Lower leg skin (tissue), 4 donors: ENCODE results near the gene SNRNP200. TPM values are rescaled to one million over a fixed set of nuclear protein-coding genes. Genes with fewer than 3 reads are reported as not detected.
"Not testable (repeated sequence)": the region's sequence is repeated elsewhere in the genome, so short reads cannot be mapped to it uniquely, and the experiment has no call there.

Source experiments
- DNase-seq, 2 donors: peaks; one replicate each; pipeline ENCODE4 v3.0.0-alpha.2; 2019; ENCODE audit warnings: low spot score in 2 of 2
- H3K4me3 ChIP-seq: fragments of 200-600 bp; sonication (generic); 2 replicates; pipeline ENCODE4 v1.5.1; 2017; ENCODE audit warnings: mild to moderate bottlenecking, low read depth; ENCODE audit not compliant: poor library complexity, severe bottlenecking
- CTCF ChIP-seq, 3 donors: fragments of 450-650 bp; IDR thresholded peaks; one replicate each; pipeline ENCODE4 v1.5.1; 2016; ENCODE audit warnings: antibody characterized with exemption in 3 of 3, mild to moderate bottlenecking in 3 of 3, moderate library complexity in 2 of 3
- POLR2A ChIP-seq, 2 donors: fragments of 450-650 bp; IDR thresholded peaks; one replicate each; pipeline ENCODE4 v1.6.1; 2016 to 2017; ENCODE audit warnings: antibody characterized with exemption in 2 of 2, mild to moderate bottlenecking in 1 of 2, moderate library complexity in 1 of 2
- WGBS, 2 donors: methylation state at CpG; one replicate each; pipeline ENCODE4 v1.1.5; 2018; 5-methylcytosine and 5-hydroxymethylcytosine counted together
- intact Hi-C: fragments of 100-400 bp; cut with DNase I; formaldehyde crosslinking; loops from one replicate; pipeline ENCODE4 v1.15.0; 2023; ENCODE audit warnings: low total_unique reads
- total RNA-seq, 4 donors: library from RNA; depleted of rRNA; stranded (reverse); fragments of >200 nt; gene quantifications; one replicate each; pipeline ENCODE4 v1.1.0, GENCODE V29; 2016

Gene SNRNP200
- total RNA-seq, 4 donors from 2014 or later = 73.4 to 94.0 (median 87.5) TPM

- intact Hi-C loops = no loop called here
- 71 to 79% methylated on average over 7 of the region's 7 CpGs for WGBS, 2 donors
- no peak for DNase-seq
- no peak for TF ChIP-seq POLR2A (IDR thresholded peaks at IDR 0.05)
- no peak for TF ChIP-seq CTCF (IDR thresholded peaks at IDR 0.05)
- no peak overlapping the region for H3K4me3 ChIP-seq
These were observed 47.0 kb downstream of the SNRNP200 start for GRCh38 chr2:96258166-96259022.

GRCh38 chr2:96257744-96258143, 47.6 kb downstream of the SNRNP200 start:
- DNase-seq, intact Hi-C loops: not testable (repeated sequence)
- 73 to 79% methylated on average over 3 of the region's 3 CpGs for WGBS, 2 donors

GRCh38 chr2:96256611-96257113, 48.7 kb downstream of the SNRNP200 start:
- intact Hi-C loops = no loop called here
- 58 to 70% methylated on average over 6 of the region's 6 CpGs for WGBS, 2 donors
- H3K4me3 ChIP-seq = no peak overlapping the region
- DNase-seq = no peak
- TF ChIP-seq POLR2A (IDR thresholded peaks at IDR 0.05) (no peak), CTCF (IDR thresholded peaks at IDR 0.05) (no peak)

More at GRCh38 chr2:96257744-96258143, 47.6 kb downstream of the SNRNP200 start:
- not testable (repeated sequence) for H3K4me3 ChIP-seq

- intact Hi-C loops = no loop called here
- no peak overlapping the region for H3K4me3 ChIP-seq
- no peak for DNase-seq
- TF ChIP-seq CTCF (IDR thresholded peaks at IDR 0.05) = no peak
- no peak for TF ChIP-seq POLR2A (IDR thresholded peaks at IDR 0.05)
- 76 to 81% methylated on average over 11 of the region's 11 CpGs for WGBS, 2 donors
These were observed 50.8 kb downstream of the SNRNP200 start for GRCh38 chr2:96254571-96254970.

GRCh38 chr2:96253006-96253405, 52.3 kb downstream of the SNRNP200 start:
- no peak for DNase-seq
- intact Hi-C loops = no loop called here
- no peak for TF ChIP-seq POLR2A (IDR thresholded peaks at IDR 0.05)
- no peak overlapping the region for H3K4me3 ChIP-seq
- WGBS, 2 donors = 82 to 85% methylated on average over 7 of the region's 7 CpGs

- DNase-seq = no peak
- no peak for TF ChIP-seq POLR2A (IDR thresholded peaks at IDR 0.05)
- TF ChIP-seq CTCF (IDR thresholded peaks at IDR 0.05) = no peak
- intact Hi-C loops = no loop called here
- H3K4me3 ChIP-seq = no peak overlapping the region
- WGBS, 2 donors = 90 to 92% methylated on average over 7 to 8 of the region's 8 CpGs
These were observed 52.8 kb downstream of the SNRNP200 start for GRCh38 chr2:96252526-96252925.
